Measurements from ENCODE around the gene TTC24.
"Not testable (repeated sequence)": the region's sequence is repeated elsewhere in the genome, so short reads cannot be mapped to it uniquely, and the experiment has no call there.

Gene TTC24

DNA sequence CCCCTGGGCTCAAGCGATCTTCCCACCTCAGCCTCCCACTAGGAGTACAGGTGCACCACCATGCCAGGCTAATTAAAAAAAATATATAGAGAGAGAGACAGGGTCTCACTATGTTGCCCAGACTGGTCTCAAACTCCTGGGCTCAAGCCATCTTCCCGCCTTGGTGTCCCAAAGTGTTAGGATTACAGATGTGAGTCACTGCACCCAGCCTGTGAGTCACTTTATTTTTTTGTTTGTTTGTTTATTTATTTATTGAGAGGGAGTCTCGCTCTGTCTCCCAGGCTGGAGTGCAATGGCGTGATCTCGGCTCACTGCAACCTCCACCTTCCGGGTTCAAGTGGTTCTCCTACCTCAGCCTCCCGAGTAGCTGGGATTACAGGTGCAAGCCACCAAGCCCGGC, 8.4 kb downstream of the TTC24 start:
- not testable (repeated sequence) for DNase-seq (ENCODE audit: low read depth)

DNA sequence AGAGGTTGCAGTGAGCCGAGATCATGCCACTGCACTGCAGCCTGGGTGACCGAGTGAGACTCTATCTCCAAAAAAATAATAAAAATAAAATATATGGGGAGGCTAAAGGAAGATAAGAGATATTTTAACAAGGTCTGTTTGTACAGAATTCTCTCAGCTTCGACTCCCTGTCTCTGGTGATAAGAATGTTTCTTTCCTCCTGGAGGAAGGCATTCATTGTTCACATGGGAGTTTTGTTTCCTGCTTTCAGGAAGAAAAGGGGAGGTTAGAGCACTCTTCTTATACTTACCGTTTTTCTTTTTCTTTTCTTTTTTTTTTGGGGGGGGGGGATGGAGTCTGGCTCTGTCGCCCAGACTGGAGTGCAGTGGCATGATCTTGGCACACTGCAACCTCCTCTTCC, 10.0 kb downstream of the TTC24 start:
- no peak for DNase-seq (ENCODE audit: low read depth)

DNA sequence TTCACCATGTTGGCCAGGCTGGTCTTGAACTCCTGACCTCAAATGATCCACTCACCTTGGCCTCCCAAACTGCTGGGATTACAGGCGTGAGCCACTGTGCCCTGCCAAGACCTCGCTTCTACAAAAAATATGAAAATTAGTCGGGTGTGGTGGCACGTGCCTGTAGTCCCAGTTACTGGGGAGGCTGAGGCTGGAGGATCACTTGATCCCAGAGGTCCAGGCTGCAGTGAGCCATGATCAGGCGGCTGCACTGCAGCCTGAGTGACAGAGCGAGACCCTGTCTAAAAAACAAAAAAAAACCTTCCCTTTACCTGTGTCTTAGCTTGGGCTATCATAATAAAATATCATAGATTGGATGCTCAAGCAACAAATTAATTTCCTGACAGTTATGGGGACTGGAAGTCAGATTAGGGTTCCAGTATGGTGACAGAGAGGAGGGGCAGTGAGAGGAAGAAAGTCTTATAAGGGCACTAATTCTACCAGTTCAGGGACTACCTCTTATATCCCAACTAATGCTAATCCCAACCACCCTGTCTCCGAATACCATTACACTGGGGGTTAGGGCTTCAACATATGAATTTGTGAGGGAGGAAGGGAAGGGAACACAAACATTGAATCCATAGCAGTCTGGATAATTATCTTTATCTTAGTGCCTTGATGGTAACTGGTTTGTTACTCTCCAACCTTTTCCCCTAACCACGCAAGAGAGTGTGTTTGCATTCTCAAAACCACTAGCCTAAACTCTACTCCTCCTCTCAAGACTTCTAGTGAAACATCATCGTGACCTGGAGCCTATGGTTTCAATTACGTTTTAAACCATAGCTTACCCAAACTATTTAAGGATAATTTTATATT, 11.0 kb downstream of the TTC24 start:
- DNase-seq (ENCODE audit: low read depth) = no peak

DNA sequence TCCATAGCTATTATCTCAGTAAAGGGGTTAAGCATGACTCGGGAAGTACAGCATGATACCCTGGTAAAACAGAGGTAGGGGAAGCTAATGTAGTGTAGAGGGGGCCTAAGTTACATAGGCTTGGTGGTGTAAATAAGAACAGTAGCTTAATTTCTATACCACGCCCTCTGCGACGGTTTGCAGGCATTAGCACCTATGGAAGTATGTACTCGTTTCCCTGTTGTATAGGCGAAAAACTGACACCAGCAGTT, 11.6 kb downstream of the TTC24 start:
- no peak for DNase-seq (ENCODE audit: low read depth)

DNA sequence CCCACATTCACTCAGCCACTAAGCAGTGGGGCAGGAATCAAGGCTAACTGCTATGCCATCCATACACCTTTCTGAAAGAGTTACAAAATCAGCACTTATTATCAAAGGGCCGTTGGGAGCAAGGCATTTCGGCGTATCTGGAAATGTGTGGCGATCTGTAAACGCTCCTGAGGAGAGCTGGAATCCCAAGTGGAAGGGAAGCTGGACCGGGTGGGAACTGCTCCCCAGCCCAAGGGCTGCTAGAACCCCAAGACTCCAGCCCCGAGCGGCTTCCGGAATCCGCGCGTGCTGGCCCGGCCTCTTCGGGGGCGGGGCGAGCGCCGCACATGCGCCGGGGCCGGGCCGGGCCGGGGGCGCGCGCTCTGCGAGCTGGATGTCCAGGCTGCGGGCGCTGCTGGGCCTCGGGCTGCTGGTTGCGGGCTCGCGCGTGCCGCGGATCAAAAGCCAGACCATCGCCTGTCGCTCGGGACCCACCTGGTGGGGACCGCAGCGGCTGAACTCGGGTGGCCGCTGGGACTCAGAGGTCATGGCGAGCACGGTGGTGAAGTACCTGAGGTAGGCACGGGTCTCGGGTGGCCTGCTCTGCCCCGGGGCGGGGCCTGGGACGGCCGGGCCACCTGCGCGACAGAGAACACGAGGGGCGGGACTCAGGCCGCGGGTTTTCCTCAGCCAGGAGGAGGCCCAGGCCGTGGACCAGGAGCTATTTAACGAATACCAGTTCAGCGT, 12.1 kb downstream of the TTC24 start, which contains the start of gene NAXE:
Gene NAXE, plus strand, starts transcription at position 345 of the 726 bp plus-strand sequence. Its CDS starts 29 bp downstream, at position 374.
- DNase-seq (ENCODE audit: low read depth) = no peak

DNA sequence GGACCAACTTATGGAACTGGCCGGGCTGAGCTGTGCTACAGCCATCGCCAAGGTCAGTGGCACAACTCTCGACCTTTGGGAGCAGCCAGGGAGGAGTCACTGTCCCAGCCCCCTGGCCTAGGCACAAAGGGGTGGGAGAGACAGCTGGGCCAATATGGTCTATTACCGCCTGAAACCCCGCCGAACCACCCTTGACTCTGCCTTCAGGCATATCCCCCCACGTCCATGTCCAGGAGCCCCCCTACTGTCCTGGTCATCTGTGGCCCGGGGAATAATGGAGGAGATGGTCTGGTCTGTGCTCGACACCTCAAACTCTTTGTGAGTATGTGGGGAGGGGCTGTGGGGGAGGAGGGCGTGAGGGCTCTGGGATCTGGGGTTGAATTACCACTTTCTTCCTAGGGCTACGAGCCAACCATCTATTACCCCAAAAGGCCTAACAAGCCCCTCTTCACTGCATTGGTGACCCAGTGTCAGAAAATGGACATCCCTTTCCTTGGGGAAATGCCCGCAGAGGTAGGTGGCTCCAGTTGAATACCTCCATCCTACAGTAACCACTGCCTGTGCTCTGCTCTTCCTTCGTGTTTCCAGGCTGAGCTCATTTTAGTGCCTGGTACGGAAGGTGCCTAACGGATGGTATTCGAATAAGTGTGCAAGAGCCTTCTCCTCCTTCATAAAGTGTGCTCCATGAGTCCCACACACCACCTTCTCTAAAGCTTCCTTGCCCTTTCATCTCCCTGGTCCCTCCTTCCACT, 12.8 kb downstream of the TTC24 start:
- no peak for DNase-seq (ENCODE audit: low read depth)

DNA sequence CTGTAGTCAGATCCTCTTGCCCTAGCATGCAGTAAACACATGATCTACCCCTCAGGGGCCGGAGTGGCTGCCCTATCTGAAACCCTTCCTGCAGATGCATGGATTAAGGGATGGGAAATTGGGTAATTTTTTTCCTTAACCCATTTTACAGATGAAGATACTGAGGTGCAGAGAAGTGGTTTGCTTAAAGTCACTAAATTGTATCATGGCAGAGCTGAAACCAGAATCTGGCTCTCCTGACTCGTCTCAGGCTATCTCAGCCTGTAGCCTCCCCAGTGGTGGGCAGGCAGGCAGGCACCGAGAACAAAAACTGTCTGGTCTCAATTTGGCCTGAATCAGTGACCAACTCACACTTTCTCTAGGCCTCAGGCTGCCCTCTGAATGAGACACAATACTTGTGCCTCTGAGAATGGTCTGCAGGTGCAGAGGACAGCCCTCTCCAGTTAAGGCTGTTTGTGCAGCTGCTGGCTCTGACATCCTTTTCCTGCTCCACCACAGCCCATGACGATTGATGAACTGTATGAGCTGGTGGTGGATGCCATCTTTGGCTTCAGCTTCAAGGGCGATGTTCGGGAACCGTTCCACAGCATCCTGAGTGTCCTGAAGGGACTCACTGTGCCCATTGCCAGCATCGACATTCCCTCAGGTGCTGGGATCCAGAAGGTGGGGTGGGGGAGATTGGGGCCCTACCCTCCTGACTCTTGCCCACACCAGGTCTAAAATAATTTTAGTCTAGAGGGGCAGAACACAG, 13.6 kb downstream of the TTC24 start:
- no peak for DNase-seq (ENCODE audit: low read depth)

DNA sequence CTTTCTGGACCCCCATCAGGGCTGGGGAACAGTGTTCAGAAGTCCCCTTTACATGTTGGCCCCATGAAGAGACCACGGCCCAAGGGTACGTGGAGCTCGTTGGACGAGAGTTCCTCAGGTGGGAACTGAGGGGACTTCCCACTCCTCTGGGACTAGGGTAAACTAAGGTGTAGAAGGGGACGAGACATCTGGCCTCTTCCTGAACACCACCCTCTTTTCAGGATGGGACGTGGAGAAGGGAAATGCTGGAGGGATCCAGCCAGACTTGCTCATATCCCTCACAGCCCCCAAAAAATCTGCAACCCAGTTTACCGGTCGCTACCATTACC, 14.1 kb downstream of the TTC24 start:
- no peak for DNase-seq (ENCODE audit: low read depth)

DNA sequence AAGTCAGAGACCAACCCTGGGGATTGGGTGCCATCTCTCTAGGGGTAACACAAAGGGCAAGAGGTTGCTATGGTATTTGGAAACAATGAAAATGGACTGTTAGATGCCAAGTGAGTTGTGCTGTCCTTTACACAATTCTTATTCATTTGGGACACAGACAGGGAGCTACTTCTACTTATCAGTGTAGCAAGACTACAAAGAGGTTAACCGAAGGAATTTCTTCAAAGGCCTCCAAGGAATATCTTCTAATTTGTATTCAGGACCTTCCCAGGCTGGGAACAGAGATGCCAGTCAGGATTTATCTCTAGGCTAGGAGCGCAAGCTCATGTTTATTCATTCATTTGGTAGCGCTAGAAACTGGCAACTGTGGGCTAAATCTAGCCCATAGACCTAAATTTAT, 14.7 kb downstream of the TTC24 start:
- DNase-seq (ENCODE audit: low read depth) = no peak

DNA sequence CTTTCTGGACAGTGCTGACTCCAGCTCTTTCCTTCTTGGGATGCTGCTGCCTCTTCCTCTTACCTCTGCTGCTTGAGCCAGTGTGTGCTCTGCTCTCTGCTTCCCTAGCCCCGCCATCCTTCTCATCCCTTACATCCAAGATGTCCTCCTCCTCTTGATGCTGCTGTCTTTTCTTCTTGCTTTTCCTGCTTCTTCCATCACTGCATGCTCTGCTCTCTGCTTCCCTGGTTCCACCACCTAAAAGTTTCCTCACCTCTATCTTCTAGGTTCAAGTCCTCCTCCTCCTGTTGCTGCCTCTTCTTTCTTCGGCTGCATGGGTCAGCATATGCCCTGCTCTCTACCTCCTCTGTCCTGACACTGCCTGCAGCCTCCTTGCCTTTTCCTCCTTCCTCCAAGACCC, 15.5 kb downstream of the TTC24 start:
- no peak for DNase-seq (ENCODE audit: low read depth)

DNA sequence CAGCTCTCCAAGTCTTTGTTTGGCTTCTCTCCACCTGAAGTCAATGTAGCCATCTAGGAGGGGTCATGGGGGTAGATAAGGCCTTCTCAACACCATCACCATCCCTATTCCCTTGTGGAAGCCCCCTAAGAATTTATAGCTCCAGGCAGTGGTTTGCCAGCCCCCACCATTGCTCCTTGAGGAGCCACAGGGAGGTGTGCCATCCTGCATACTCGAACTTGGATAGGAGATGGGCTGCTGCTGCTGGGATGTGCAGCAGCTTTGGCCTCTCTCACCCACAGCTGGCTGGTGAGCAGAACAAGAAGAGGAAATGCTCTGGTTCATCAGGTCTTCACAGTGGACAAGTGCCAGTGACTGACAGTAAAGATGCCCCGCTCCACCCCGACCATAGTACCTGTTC, 16.9 kb downstream of the TTC24 start:
- no peak for DNase-seq (ENCODE audit: low read depth)

DNA sequence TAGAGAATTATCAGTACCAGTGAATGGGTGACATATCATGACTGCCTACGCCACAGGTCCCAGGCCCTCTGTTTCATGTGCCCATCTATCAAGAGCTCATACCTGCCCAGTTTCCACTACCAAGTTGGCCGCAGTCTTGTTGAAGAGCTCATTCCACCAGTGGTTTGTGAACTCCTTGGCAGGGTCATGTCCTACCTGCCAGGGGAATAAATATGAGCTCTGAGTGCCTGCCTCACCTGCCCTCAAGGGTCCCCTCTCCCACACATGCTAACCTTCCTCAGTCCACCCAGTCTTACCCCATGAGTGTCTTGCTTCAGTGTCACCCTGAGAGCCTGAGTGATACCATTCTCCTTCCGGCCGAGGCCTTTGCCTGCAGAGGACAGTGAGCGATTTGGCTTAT, 18.6 kb downstream of the TTC24 start:
- no peak for DNase-seq (ENCODE audit: low read depth)

DNA sequence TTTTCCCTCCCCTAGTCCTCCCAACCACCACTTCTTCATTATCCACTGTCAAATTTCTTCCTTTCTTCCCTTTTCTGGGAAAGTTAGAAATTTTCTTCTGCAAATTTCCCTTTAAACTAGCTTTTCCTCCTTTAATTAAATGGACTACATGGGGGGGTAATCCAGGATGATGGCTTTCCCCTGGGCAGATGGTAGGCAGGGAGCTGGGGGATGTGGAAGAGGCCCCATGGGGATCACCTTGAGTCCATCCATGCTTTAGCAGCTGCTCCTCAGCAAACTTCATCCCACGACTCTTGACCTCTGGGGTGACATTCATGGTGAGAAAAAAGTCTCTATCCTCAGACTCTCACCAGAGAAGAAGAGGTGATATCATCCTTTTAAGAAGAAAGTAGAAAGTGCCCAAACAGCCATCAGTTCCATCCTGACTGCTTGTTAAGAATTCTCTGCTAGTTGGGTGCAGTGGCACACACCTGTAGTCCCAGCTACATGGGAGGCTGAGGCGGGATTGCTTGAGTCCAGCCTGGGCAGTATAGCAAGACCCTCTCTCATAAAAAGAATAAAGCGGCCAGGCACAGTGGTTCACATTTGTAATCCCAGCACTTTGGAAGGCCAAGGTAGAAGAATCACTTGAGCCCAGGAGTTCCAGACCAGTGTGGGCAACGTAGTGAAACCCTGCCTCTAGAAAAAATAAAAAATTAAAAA, 19.4 kb downstream of the TTC24 start:
- DNase-seq (ENCODE audit: low read depth) = no peak

DNA sequence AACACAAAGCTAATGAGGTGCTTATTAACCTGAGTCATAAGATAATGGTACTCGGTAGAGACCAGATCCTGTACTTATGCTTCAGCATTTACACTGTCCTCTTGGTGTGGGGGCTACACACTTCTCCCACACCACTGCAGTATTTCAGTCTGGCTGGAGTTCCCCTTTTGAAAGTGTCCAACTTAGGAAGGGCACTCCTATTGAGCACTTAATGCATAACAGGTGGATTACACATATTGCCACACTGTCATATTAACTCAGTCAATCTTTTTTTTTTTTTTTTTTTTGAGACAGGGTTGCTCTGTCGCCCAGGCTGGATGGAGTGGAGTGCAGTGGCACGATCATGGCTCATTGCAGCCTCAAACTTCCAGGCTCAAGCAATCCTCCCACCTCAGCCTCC, 20.3 kb downstream of the TTC24 start:
- no peak for DNase-seq (ENCODE audit: low read depth)

DNA sequence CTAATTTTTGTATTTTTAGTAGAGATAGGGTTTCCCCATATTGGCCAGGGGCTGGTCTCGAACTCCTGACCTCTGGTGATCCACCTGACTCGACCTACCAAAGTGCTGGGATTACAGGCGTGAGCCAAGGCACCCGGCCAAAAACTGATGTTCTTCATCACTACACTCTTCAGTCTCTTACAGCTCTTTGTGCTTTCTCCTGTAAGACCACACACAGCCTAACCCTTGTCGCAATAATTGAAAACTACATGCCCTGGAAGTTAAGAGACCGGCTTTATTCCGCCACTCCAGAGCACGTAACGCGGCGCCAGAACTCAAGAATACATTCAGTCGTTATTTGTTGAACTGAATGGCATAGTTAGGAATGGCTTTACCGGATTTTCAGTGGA, 21.2 kb downstream of the TTC24 start:
- DNase-seq (ENCODE audit: low read depth) = no peak

DNA sequence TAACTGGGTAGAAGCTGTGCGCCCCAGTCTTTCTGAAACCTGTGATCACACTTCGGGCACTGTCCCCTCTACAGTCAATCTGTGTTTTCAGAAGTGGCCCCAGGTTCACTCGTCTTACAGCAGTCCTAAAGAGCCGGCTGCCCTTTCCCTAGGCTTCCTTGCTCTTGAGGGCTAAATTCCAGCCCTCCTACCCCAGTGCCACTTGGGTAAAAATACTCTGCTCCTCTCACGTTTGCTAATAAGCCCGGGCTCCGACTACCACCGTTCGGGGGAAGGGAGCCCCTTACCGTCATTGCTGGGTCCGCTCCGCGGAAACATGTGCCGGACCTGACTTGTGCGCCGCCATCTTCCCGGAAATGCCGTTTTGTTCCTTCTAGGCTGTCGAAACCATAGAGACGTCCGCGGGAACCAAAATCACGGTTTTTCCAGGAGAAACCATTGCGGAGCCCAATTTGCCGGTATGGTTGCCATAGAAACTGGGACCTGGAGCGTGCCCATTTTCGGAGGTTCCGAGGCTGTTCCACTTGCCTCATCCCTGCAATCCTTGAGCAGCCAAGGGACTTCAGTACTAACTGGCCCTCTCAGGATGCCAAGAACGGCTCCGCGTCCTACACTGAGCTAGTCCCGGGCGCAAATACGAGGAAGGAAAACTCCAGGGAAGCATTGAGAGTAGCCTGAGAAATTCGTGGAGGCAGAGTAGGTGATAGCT, 21.8 kb downstream of the TTC24 start, which contains the start of gene GPATCH4:
Gene GPATCH4, minus strand, starts transcription at position 358 of the 709 bp plus-strand sequence.
- DNase-seq (ENCODE audit: low read depth) = peak; percentile 78

DNA sequence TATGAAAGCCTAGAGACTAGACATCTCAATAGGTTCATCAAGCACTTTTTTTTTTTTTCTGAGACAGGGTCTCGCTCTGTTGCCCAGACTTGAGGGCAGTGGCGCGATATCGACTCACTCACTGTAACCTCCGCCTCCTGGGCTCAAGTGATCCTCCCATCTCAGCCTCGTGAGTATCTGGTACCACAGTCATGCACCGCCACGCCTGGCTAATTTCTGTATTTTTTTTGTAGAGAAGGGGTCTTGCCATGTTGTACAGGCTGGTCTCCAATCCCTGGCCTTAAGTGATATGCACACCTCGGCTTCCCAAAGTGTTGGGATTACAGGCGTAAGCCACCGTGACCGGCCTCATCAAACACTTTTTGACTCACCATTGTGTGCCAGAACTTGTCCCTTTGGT, 22.4 kb downstream of the TTC24 start:
- DNase-seq (ENCODE audit: low read depth) = no peak

DNA sequence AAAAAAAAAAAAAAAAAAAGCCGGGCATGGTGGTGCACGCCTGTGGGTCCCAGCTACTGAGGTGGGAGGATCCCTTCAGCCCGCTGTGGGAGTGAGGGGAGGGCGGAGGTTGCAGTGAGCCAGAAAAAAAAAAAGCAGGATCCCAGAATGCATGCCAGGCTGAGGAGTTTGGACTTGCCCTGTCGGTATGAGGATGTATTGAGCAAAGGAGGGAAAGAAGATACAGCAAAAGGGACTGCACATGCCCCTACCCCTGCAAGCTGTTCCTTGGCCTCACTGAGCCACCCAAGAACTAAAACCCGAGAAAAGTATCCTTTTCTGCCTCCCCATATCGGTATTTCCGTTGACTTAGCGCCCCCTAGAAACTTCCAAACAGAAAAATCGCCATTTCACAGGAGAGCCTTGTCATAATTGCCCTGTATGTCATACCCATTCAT, 23.1 kb downstream of the TTC24 start:
- no peak for DNase-seq (ENCODE audit: low read depth)

DNA sequence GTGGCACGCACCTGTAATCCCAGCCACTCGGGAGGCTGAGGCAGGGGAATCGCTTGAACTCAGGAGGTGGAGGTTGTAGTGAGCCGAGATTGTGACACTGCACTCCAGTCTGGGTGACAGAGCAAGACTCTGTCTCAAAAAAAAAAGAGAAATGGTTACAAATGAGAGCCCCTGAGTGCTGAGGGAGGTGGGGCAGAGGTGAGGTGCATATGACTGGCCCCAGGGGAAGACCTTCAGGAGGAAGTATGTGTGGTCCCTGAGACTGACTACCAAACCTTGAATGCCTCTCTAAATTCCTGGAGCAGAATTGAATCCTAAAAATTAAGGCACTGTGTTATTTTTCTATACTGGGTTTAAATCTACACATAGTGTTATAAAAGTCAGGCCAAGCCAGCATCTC, 27.8 kb downstream of the TTC24 start:
- DNase-seq (ENCODE audit: low read depth) = not testable (repeated sequence)

DNA sequence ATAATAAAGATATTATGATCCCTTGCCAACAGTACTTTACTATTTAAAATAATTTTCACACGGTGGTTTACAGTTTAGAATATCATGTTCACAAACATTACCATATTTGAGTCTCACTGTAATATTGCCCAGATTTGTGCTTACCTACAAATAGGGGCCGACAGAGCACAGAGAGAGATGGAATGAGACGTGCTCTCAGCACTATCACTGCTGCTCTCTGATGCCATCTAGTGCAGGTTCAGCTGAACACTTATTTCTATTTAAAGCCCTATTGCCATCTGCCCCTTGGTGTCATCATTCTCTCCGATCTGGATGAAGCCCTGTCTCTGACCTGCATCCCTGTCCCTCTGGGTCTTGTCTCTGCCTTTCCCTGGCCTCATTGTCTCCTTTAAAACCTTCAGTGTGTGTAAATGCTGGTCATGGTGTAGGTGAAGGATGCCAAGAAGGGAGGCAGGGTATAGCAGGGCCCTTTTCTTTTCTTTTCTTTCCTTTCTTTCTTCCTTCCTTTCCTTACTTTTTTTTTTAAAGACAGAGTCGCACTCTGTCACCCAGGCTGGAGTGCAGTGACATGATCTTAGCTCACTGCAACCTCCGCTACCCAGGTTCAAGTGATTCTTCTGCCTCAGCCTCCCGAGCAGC, 28.6 kb downstream of the TTC24 start:
- DNase-seq (ENCODE audit: low read depth) = peak; percentile 39

DNA sequence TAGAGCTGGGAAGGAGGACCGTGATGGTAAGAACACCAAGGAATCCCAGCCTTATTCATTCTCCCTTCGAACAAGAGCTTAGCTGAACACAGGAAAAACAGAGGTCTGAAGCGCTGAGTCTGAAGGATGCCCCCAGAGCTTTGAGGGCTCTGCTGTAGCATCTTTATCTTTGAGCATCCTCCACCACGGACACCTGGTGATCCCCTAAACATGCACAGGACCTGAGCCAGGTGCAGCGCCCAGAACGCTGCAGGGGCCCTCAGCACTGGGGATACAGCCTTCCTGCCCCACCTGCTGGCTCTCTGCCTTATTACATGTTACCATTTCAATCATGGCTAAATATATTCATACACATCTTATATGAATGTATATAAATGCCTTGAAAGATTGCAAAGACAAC, 29.5 kb downstream of the TTC24 start:
- no peak for DNase-seq (ENCODE audit: low read depth)
